ENCODE measurements around the gene ATP5F1A. TPM values are rescaled to one million over a fixed set of nuclear protein-coding genes. Genes with fewer than 3 reads are reported as not detected.

ATP5F1A gene
- total and polyA plus RNA-seq, 2 of the 4 experiments (the other 2 are of a cell fraction): 543 to 1,085 TPM

GRCh38 chr18:46040033-46040746 is 57.9 kb downstream of the ATP5F1A start:
- Histone ChIP-seq H2BK15ac (ENCODE audit: low read depth, low read length) (no peak overlapping the region), H3K14ac (replicated peaks; ENCODE audit: low read depth, low read length) (no peak overlapping the region), H4K5ac (ENCODE audit: low read depth, low read length) (no peak overlapping the region), H3K4me3 (ENCODE audit: insufficient read depth, low read depth, low read length) (no peak overlapping the region), H2BK120ac (ENCODE audit: low read depth, low read length) (no peak overlapping the region), H2AK5ac (ENCODE audit: low read depth, low read length) (no peak overlapping the region), H2AK9ac (replicated peaks; ENCODE audit: low read depth, low read length, poor library complexity) (no peak overlapping the region), H2BK20ac (ENCODE audit: low read depth, low read length) (no peak overlapping the region), H3K4me1 (ENCODE audit: control insufficient read depth, insufficient read depth, low read length) (peaks cover 3% of the 10 kb centered on the region), H3K4me2 (ENCODE audit: low read depth, low read length) (no peak overlapping the region), H4K8ac (ENCODE audit: low read depth in 2 of 2, low read length in 2 of 2) (no peak overlapping the region), H3K9me3 (ENCODE audit: control insufficient read depth, insufficient read depth, low read length) (no peaks in the 10 kb centered on the region), H3K27me3 (ENCODE audit: control insufficient read depth, insufficient read depth, low read length) (no peaks in the 10 kb centered on the region), H3K18ac (ENCODE audit: low read depth, low read length) (no peak overlapping the region), H3K23ac (ENCODE audit: low read depth, low read length) (no peak overlapping the region), H3K27ac (ENCODE audit: insufficient read depth, low read length) (no peak overlapping the region), H3K9ac (ENCODE audit: low read depth, low read length) (no peak overlapping the region), H2BK5ac (ENCODE audit: low read depth, low read length, poor library complexity, severe bottlenecking) (no peak overlapping the region), H3K9me1 (ENCODE audit: insufficient read depth, low read length) (peaks cover 9% of the 10 kb centered on the region; the same call in 1 of the 2 replicates), H2AFZ (replicated peaks; ENCODE audit: low read length, poor library complexity) (no peak overlapping the region), H4K20me1 (ENCODE audit: insufficient read depth, low read length) (peaks cover 8% of the 10 kb centered on the region; the same call in 1 of the 2 replicates), H3K79me1 (ENCODE audit: low read depth in 1 of 2, low read length in 2 of 2) (peaks cover 6 to 34% of the 10 kb centered on the region in 2 experiments; a peak in 3 of 4 replicates), H3K56ac (ENCODE audit: extremely low read depth, insufficient read depth, low read length) (no peak overlapping the region), H4K91ac (ENCODE audit: insufficient read depth, low read depth, low read length) (no peak overlapping the region), H3K4ac (ENCODE audit: low read depth, low read length) (no peak overlapping the region), H3K36me3 (ENCODE audit: control insufficient read depth, insufficient read depth, low read length) (peaks cover 10% of the 10 kb centered on the region)
- ChIA-PET POLR2A (ENCODE audit: unreplicated experiment) (no interaction called here), CTCF (no interaction called here)
- no TSS peak for BruUV-seq (replicated peaks)
- ATAC-seq (ENCODE audit: low read depth): no peak
- WGBS, 2 experiments (ENCODE audit: extremely low coverage in 2 of 2, insufficient read length in 1 of 2): no CpG with 5 or more reads among the region's 5 CpGs
- DNase-seq: no peak
- intact Hi-C loops (cut with micrococcal nuclease) (no loop called here), dilution Hi-C loops (cut with HindIII; ENCODE audit: low sequenced_read_pairs, unreplicated experiment) (no loop called here), in situ Hi-C loops (cut with MboI; ENCODE audit: low sequenced_read_pairs) (no loop called here)
- TF ChIP-seq RCOR1 (IDR thresholded peaks at IDR 0.05; ENCODE audit: insufficient replicate concordance, low read length) (no peak), BHLHE40 (IDR thresholded peaks at IDR 0.05; ENCODE audit: low read depth, low read length) (no peak), CTCF (conservative IDR thresholded peaks at IDR 0.05; ENCODE audit: low read depth, low read length) (no peak), POLR2A (IDR thresholded peaks at IDR 0.05; ENCODE audit: low read depth, low read length) (no peak)

All from IMR-90 (cell line).